Measurements from ENCODE around the gene KRT9. TPM values are rescaled to one million over a fixed set of nuclear protein-coding genes. Genes with fewer than 3 reads are reported as not detected.
"Not testable (repeated sequence)": the region's sequence is repeated elsewhere in the genome, so short reads cannot be mapped to it uniquely, and the experiment has no call there.

KRT9 gene
- not detected in 2 replicates for total RNA-seq

GRCh38 chr17:41571561-41572434, at the start of gene KRT9:
Gene KRT9, minus strand, starts transcription at chr17:41572059. Its CDS starts 67 bp downstream, at chr17:41571992.
- Mint-ChIP-seq H3K27ac (no peak within 1 kb of the TSS), H3K4me3 (no peak within 1 kb of the TSS), H3K4me1 (peaks cover 6% of the 10 kb centered on the region)

GRCh38 chr17:41621435-41621817, 49.6 kb upstream of the KRT9 start:
- not testable (repeated sequence) for H3K27ac Mint-ChIP-seq; H3K36me3 Mint-ChIP-seq (ENCODE audit: low read depth)

More at GRCh38 chr17:41571561-41572434, at the start of gene KRT9:
- Mint-ChIP-seq H3K27me3 (peaks cover 21% of the 10 kb centered on the region), H3K36me3 (ENCODE audit: low read depth) (peaks cover 2% of the 10 kb centered on the region), H3K9me3 (peaks cover 8% of the 10 kb centered on the region)
- intact Hi-C loops (cut with micrococcal nuclease) = no loop called here
- DNase-seq = no peak

DNA sequence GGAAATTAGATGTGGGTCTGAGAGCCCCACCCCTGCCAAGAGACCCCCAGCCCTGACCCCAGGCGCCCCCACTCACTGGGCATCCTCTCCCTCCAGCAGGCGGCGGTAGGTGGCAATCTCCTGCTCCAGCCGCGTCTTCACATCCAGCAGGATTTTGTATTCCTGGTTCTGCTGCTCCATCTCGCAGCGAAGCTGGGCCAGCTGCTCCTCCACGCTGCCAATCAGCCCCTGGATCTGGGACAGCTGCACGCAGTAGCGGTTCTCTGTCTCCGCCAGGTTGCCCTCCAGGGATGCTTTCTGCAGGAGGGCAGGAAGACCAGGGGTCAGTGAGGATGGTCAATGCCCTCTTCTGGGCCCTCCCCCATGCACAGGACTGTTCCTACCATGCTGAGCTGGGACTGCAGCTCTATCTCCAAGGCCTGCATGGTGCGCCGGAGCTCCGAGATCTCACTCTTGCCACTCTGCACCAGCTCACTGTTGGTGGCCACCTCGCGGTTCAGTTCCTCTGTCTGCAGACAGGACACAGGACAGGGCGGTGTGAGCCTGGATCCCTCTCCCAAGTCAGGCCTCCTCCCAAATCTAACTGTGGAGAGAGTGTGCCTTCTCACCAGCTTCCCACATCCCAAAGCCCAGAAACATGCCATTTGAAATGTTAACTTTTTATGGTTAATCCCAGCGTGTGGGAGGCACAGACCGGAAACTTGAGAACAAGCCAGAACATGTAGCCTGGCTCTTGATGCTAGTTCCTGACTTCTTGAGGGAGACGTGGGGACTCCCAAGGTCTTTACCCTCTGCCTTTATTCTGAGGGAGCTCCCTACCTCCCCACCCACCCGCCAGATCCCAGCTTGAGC, 49.0 kb upstream of the KRT9 start:
- Mint-ChIP-seq H3K27ac (no peak overlapping the region), H3K4me3 (no peak overlapping the region), H3K36me3 (ENCODE audit: low read depth) (no peaks in the 10 kb centered on the region), H3K4me1 (no peaks in the 10 kb centered on the region), H3K27me3 (no peaks in the 10 kb centered on the region), H3K9me3 (no peaks in the 10 kb centered on the region)
- no peak for DNase-seq
- intact Hi-C loops (cut with micrococcal nuclease) = no loop called here

More at GRCh38 chr17:41621435-41621817, 49.6 kb upstream of the KRT9 start:
- H3K9me3 Mint-ChIP-seq; intact Hi-C loops (cut with micrococcal nuclease); H3K4me3 Mint-ChIP-seq; H3K27me3 Mint-ChIP-seq; H3K4me1 Mint-ChIP-seq; DNase-seq: not testable (repeated sequence)

DNA sequence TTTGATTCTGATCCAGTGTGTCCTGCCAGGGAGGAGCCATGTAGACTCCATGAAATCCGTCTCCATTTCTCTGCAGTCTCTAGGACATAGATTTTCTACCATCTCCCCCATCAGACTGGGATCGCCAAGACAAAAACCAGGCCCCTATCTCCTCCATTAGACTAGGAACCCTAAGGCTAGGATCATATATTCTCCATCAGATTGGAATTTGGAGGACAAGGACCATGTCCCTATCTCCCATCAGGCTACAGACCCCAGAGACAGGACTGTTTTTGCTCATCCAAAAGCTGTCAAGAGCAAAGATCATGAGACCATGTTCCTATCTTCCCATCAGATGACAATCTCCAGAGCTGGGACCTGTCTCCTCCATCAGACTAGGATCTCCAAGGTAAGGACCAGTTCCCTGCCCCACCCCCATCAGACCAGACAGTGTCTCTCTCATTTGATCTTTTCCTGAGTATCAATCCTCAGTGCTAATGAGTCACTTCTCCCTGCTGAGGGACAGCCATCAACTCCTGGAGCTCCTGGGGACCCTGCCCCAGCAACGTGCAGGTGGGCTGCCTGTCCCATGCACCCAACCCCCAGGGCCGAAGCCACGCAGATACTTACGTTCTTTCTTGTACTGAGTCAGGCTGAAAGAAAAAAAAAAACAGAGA, 48.2 kb upstream of the KRT9 start:
- DNase-seq; H3K27me3 Mint-ChIP-seq; H3K9me3 Mint-ChIP-seq; H3K4me1 Mint-ChIP-seq; H3K27ac Mint-ChIP-seq; intact Hi-C loops (cut with micrococcal nuclease); H3K4me3 Mint-ChIP-seq; H3K36me3 Mint-ChIP-seq (ENCODE audit: low read depth): not testable (repeated sequence)

- no peaks in the 10 kb centered on the region for H3K9me3 Mint-ChIP-seq
- H3K27ac Mint-ChIP-seq = no peak overlapping the region
- no peak overlapping the region for H3K4me3 Mint-ChIP-seq
- intact Hi-C loops (cut with micrococcal nuclease) = no loop called here
- no peaks in the 10 kb centered on the region for H3K36me3 Mint-ChIP-seq (ENCODE audit: low read depth)
- H3K27me3 Mint-ChIP-seq = no peaks in the 10 kb centered on the region
- DNase-seq = no peak
- H3K4me1 Mint-ChIP-seq = no peaks in the 10 kb centered on the region
Observed at GRCh38 chr17:41619036-41619926, 47.4 kb upstream of the KRT9 start.

GRCh38 chr17:41618341-41619035, 46.6 kb upstream of the KRT9 start:
- H3K9me3 Mint-ChIP-seq = no peaks in the 10 kb centered on the region
- H3K4me1 Mint-ChIP-seq = no peaks in the 10 kb centered on the region
- no peaks in the 10 kb centered on the region for H3K36me3 Mint-ChIP-seq (ENCODE audit: low read depth)
- no peaks in the 10 kb centered on the region for H3K27me3 Mint-ChIP-seq
- no peak overlapping the region for H3K4me3 Mint-ChIP-seq
- intact Hi-C loops (cut with micrococcal nuclease) = no loop called here
- no peak overlapping the region for H3K27ac Mint-ChIP-seq
- no peak for DNase-seq

DNA sequence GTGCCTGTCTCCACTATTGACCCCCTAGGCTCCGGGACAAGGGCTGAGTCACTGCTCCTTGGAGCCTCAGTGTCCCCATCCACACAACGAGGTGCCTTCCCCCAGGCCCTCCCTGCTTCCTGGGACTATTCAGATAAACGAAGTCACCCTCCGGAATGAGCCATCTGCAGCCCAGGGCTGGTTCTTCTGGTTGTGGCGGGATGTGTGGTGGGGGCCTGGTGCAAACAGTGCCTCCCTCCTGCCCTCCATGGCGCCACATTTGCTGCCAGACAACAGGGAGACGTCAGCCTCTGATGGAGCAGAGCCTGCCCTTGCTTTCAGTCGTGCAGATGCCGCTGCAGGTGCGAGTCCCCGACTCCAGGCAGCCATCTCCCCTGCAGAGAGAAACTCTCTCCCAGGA, 45.8 kb upstream of the KRT9 start:
- intact Hi-C loops (cut with micrococcal nuclease) = no loop called here
- H3K4me3 Mint-ChIP-seq = no peak overlapping the region
- H3K27me3 Mint-ChIP-seq = no peaks in the 10 kb centered on the region
- no peak overlapping the region for H3K27ac Mint-ChIP-seq
- H3K9me3 Mint-ChIP-seq = no peaks in the 10 kb centered on the region
- H3K36me3 Mint-ChIP-seq (ENCODE audit: low read depth) = no peaks in the 10 kb centered on the region
- no peaks in the 10 kb centered on the region for H3K4me1 Mint-ChIP-seq
- DNase-seq = no peak

- H3K27me3 Mint-ChIP-seq = no peaks in the 10 kb centered on the region
- intact Hi-C loops (cut with micrococcal nuclease) = no loop called here
- H3K9me3 Mint-ChIP-seq = no peaks in the 10 kb centered on the region
- no peaks in the 10 kb centered on the region for H3K36me3 Mint-ChIP-seq (ENCODE audit: low read depth)
- no peaks in the 10 kb centered on the region for H3K4me1 Mint-ChIP-seq
- H3K27ac Mint-ChIP-seq = no peak overlapping the region
- DNase-seq = no peak
- no peak overlapping the region for H3K4me3 Mint-ChIP-seq
Observed at GRCh38 chr17:41617136-41617535, 45.3 kb upstream of the KRT9 start.

GRCh38 chr17:41616486-41616885, 44.6 kb upstream of the KRT9 start:
- H3K36me3 Mint-ChIP-seq (ENCODE audit: low read depth); H3K27ac Mint-ChIP-seq; H3K4me3 Mint-ChIP-seq; H3K9me3 Mint-ChIP-seq; DNase-seq; H3K4me1 Mint-ChIP-seq; H3K27me3 Mint-ChIP-seq; intact Hi-C loops (cut with micrococcal nuclease): not testable (repeated sequence)

GRCh38 chr17:41615454-41615853, 43.6 kb upstream of the KRT9 start:
- H3K4me3 Mint-ChIP-seq = no peak overlapping the region
- no peak for DNase-seq
- H3K27me3 Mint-ChIP-seq = no peaks in the 10 kb centered on the region
- H3K27ac Mint-ChIP-seq = no peak overlapping the region
- intact Hi-C loops (cut with micrococcal nuclease) = no loop called here
- no peaks in the 10 kb centered on the region for H3K36me3 Mint-ChIP-seq (ENCODE audit: low read depth)
- no peaks in the 10 kb centered on the region for H3K9me3 Mint-ChIP-seq
- H3K4me1 Mint-ChIP-seq = no peaks in the 10 kb centered on the region

- H3K27me3 Mint-ChIP-seq; H3K27ac Mint-ChIP-seq; DNase-seq; H3K9me3 Mint-ChIP-seq; H3K36me3 Mint-ChIP-seq (ENCODE audit: low read depth); H3K4me3 Mint-ChIP-seq; H3K4me1 Mint-ChIP-seq; intact Hi-C loops (cut with micrococcal nuclease): not testable (repeated sequence)
Observed at GRCh38 chr17:41614767-41615166, 42.9 kb upstream of the KRT9 start.

DNA sequence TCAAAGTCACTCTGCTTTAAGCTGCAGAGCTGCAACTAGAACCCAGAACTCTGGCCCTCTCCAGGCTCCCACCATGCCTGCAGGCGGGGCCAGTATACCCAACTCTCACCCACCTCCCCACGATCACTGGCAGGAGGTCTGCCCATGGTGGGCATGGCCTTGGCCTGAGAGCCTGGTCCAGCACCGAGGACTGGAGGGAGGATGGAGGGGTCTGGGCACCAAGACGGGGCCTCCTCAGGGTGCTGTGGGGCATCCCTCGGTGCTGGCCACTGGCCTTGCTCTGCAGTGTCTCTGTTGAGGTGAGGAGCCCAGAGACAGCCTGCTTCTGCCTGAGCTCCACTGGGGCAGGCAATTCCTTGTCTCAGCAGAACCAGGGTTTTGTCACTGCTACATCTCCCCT, 42.2 kb upstream of the KRT9 start:
- Mint-ChIP-seq H3K4me3 (no peak overlapping the region), H3K9me3 (no peaks in the 10 kb centered on the region), H3K27ac (no peak overlapping the region), H3K27me3 (peaks cover 2% of the 10 kb centered on the region), H3K36me3 (ENCODE audit: low read depth) (no peaks in the 10 kb centered on the region), H3K4me1 (no peaks in the 10 kb centered on the region)
- intact Hi-C loops (cut with micrococcal nuclease) = no loop called here
- no peak for DNase-seq
